H1 (cell line): ENCODE results near the gene FBXO38. TPM values are rescaled to one million over a fixed set of nuclear protein-coding genes. Genes with fewer than 3 reads are reported as not detected.

Experiments
- BACH1 ChIP-seq: IDR thresholded peaks from 2 replicates; pipeline ENCODE4 v1.6.1; 2012; ENCODE audit warnings: low read length, improper control_type of control experiment
- TAF1 ChIP-seq: IDR thresholded peaks from 2 replicates; pipeline ENCODE4 v1.6.1; 2011; ENCODE audit warnings: mild to moderate bottlenecking, low read depth, low read length
- ZNF274 ChIP-seq: IDR thresholded peaks from 2 replicates; pipeline ENCODE4 v1.7.0; 2012; ENCODE audit warnings: low read length, borderline replicate concordance; ENCODE audit errors: extremely low read depth
- polyA plus RNA-seq, 7 experiments: library from polyadenylated mRNA; depleted of rRNA in 3 of 7; stranded (reverse) in 5 of 7; unstranded in 2 of 7; fragments of >200 nt in 5 of 7; fragments of 200-250 nt in 2 of 7; gene quantifications; 1 replicate in 5 of 7; 2 replicates in 1 of 7; 4 replicates in 1 of 7; pipeline versions ENCODE4 v1.2.1 to v1.2.3, GENCODE V29; 2011 to 2013; ENCODE audit warnings: missing spikeins in 2 of 7, mixed read lengths in 2 of 7
- total RNA-seq: library from RNA; stranded (reverse); fragmentation: NEBNext Ultra II Directional; extraction: Animal tissue kit (Norgen Biotek cat#: 25700); gene quantifications from 2 replicates; pipeline ENCODE4 v1.2.1, GENCODE V29; 2021

FBXO38 gene
- total and polyA plus RNA-seq, 2 of the 8 experiments (the other 6 are each of a cell fraction or from before 2014, with no cell fraction given): 9.1 to 34.3 TPM

- no peak for TF ChIP-seq ZNF274
- TF ChIP-seq BACH1: no peak
- no peak for TF ChIP-seq TAF1
Measured at GRCh38 chr5:148438933-148439332, 55.2 kb downstream of the FBXO38 start (continued).
